WI38 (cell line): Measurements from ENCODE around the gene CTAGE1.

ENCODE experiments used
- H3K4me3 ChIP-seq: 2 replicates; pipeline ENCODE4 v1.5.1; 2011; ENCODE audit warnings: low read depth, mild to moderate bottlenecking, control low read depth, low read length
- TF ChIP-seq, protein P1 (sequence below): IDR thresholded peaks from 2 replicates; pipeline ENCODE4 v1.5.1; 2012; ENCODE audit warnings: low read depth, mild to moderate bottlenecking, control low read depth, low read length

Gene CTAGE1

DNA sequence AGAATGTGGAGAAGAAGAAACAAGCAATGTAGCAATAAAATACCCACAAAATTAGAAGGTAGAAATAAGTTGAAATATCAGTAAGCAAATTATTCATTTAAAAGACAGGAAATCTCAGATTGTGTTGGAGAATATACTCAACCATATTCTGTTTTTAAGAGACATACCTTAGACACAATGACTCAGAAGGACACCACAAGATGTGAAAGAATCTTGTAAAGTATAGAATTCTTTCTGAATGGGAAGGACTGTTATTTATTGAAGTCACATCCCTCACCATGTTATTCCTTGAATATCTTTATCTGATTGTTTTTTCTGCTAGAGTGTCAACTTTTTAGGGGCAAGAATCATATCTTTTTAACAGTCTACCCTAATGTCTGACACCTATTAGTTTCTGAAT, 50.4 kb downstream of the CTAGE1 start:
- H3K4me3 ChIP-seq, result no peak overlapping the region
- TF ChIP-seq, protein P1, sequence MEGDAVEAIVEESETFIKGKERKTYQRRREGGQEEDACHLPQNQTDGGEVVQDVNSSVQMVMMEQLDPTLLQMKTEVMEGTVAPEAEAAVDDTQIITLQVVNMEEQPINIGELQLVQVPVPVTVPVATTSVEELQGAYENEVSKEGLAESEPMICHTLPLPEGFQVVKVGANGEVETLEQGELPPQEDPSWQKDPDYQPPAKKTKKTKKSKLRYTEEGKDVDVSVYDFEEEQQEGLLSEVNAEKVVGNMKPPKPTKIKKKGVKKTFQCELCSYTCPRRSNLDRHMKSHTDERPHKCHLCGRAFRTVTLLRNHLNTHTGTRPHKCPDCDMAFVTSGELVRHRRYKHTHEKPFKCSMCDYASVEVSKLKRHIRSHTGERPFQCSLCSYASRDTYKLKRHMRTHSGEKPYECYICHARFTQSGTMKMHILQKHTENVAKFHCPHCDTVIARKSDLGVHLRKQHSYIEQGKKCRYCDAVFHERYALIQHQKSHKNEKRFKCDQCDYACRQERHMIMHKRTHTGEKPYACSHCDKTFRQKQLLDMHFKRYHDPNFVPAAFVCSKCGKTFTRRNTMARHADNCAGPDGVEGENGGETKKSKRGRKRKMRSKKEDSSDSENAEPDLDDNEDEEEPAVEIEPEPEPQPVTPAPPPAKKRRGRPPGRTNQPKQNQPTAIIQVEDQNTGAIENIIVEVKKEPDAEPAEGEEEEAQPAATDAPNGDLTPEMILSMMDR, result no peak

DNA sequence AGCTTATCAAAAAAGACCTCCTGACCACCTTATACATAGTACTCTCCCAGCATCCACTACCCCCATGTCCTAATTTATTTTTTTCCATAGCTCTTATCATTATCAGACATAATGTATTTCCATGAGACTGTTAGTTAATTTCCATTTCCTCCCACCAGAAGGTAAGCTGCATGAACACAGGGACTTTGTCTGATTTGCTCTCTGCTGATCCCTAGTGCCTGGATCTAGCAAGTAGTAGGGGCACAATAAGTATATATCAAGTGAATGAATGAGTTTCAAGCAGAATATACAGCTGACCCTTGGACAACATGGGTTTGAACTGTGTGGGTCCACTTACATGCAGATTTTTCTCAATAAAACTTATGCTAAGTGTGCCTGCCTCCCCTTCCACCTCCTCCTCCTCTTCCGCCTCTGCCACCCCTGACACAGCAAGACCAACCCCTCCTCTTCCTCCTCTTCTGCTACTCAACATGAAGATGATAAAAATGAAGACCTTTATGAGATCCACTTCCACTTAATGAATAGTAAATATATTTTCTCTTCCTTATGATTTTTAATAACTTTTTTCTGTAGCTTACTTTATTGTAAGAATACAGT, 53.8 kb downstream of the CTAGE1 start:
- TF ChIP-seq, protein P1, result no peak
- H3K4me3 ChIP-seq, result no peak overlapping the region
